ENCODE results near the gene PDE4D. TPM values are rescaled to one million over a fixed set of nuclear protein-coding genes. Genes with fewer than 3 reads are reported as not detected.

The PDE4D gene
- total RNA-seq, 2 experiments from 2014 or later = 0.50 to 0.51 TPM

- Histone ChIP-seq H4K20me1 (ENCODE audit: insufficient read depth, low read length) (no peaks in the 10 kb centered on the region), H3K9me3 (ENCODE audit: low read length) (no peaks in the 10 kb centered on the region), H3K4me1 (ENCODE audit: insufficient read depth, low read length, poor library complexity, severe bottlenecking) (no peaks in the 10 kb centered on the region), H3K4me3 (ENCODE audit: low read depth, low read length, poor library complexity, severe bottlenecking) (no peak overlapping the region), H3K36me3 (ENCODE audit: insufficient read depth, low read length) (no peaks in the 10 kb centered on the region), H3K4me2 (ENCODE audit: low read length) (no peak overlapping the region), H3K79me2 (ENCODE audit: insufficient read depth, low read depth, low read length) (no peaks in the 10 kb centered on the region), H3K27ac (ENCODE audit: low read depth, low read length, poor library complexity, severe bottlenecking) (no peak overlapping the region), H3K9me2 (ENCODE audit: insufficient read depth, low read length) (0 out of 2 replicates have a peak, but pooled peaks cover 2% of the 10 kb centered on the region), H2AFZ (ENCODE audit: low read length) (no peak overlapping the region)
- POLR2A ChIA-PET = no interaction called here
- intact Hi-C loops (cut with micrococcal nuclease; ENCODE audit: unreplicated experiment) = no loop called here
- TF ChIP-seq CTCF (conservative IDR thresholded peaks at IDR 0.05; ENCODE audit: low read length) (no peak), EZH2phosphoT487 (IDR thresholded peaks at IDR 0.05; ENCODE audit: borderline replicate concordance, low read depth, low read length) (no peak)
- no TSS peak for BruUV-seq (replicated peaks)
- no peak for DNase-seq (ENCODE audit: low spot score)
- CTCF ChIA-PET (ENCODE audit: unreplicated experiment) = no interaction called here
These were observed 245.3 kb downstream of the PDE4D start for GRCh38 chr5:59648038-59648831.

GRCh38 chr5:59645380-59645779 is 248.1 kb downstream of the PDE4D start:
- Histone ChIP-seq H3K9me3 (ENCODE audit: low read length) (no peaks in the 10 kb centered on the region), H3K27ac (ENCODE audit: low read depth, low read length, poor library complexity, severe bottlenecking) (no peak overlapping the region), H4K20me1 (ENCODE audit: insufficient read depth, low read length) (no peaks in the 10 kb centered on the region), H3K36me3 (ENCODE audit: insufficient read depth, low read length) (no peaks in the 10 kb centered on the region), H3K4me2 (ENCODE audit: low read length) (no peak overlapping the region), H3K4me3 (ENCODE audit: low read depth, low read length, poor library complexity, severe bottlenecking) (no peak overlapping the region), H3K79me2 (ENCODE audit: insufficient read depth, low read depth, low read length) (no peaks in the 10 kb centered on the region), H2AFZ (ENCODE audit: low read length) (peak overlapping the region; percentile 37), H3K9me2 (ENCODE audit: insufficient read depth, low read length) (0 out of 2 replicates have a peak, but pooled peaks cover 2% of the 10 kb centered on the region), H3K4me1 (ENCODE audit: insufficient read depth, low read length, poor library complexity, severe bottlenecking) (no peaks in the 10 kb centered on the region)
- POLR2A ChIA-PET = no interaction called here
- CTCF ChIA-PET (ENCODE audit: unreplicated experiment) = no interaction called here
- DNase-seq (ENCODE audit: low spot score) = no peak
- no TSS peak for BruUV-seq (replicated peaks)
- TF ChIP-seq CTCF (conservative IDR thresholded peaks at IDR 0.05; ENCODE audit: low read length) (no peak), EZH2phosphoT487 (IDR thresholded peaks at IDR 0.05; ENCODE audit: borderline replicate concordance, low read depth, low read length) (no peak)
- intact Hi-C loops (cut with micrococcal nuclease; ENCODE audit: unreplicated experiment) = no loop called here

GRCh38 chr5:59640411-59640810 is 253.1 kb downstream of the PDE4D start:
- H3K27ac ChIP-seq (ENCODE audit: low read depth, low read length, poor library complexity, severe bottlenecking) = no peak overlapping the region
- ChIA-PET CTCF (ENCODE audit: unreplicated experiment) (no interaction called here), POLR2A (interaction anchor here (0.7 kb wide), 2 partner anchors 19 to 20 kb away, joined by 3 to 5 read pairs; no protein-coding TSS in a partner anchor)
- no peaks in the 10 kb centered on the region for H3K36me3 ChIP-seq (ENCODE audit: insufficient read depth, low read length)
- no peak overlapping the region for H2AFZ ChIP-seq (ENCODE audit: low read length)
- H3K4me1 ChIP-seq (ENCODE audit: insufficient read depth, low read length, poor library complexity, severe bottlenecking) = no peaks in the 10 kb centered on the region
- no peaks in the 10 kb centered on the region for H3K9me2 ChIP-seq (ENCODE audit: insufficient read depth, low read length)
- no peaks in the 10 kb centered on the region for H4K20me1 ChIP-seq (ENCODE audit: insufficient read depth, low read length)
- H3K4me2 ChIP-seq (ENCODE audit: low read length) = no peak overlapping the region
- H3K79me2 ChIP-seq (ENCODE audit: insufficient read depth, low read depth, low read length) = no peaks in the 10 kb centered on the region
- H3K4me3 ChIP-seq (ENCODE audit: low read depth, low read length, poor library complexity, severe bottlenecking) = no peak overlapping the region
- DNase-seq (ENCODE audit: low spot score) = no peak
- intact Hi-C loops (cut with micrococcal nuclease; ENCODE audit: unreplicated experiment) = no loop called here
- no peak for TF ChIP-seq CTCF (conservative IDR thresholded peaks at IDR 0.05; ENCODE audit: low read length)
- no peak for TF ChIP-seq EZH2phosphoT487 (IDR thresholded peaks at IDR 0.05; ENCODE audit: borderline replicate concordance, low read depth, low read length)
- no peaks in the 10 kb centered on the region for H3K9me3 ChIP-seq (ENCODE audit: low read length)
- BruUV-seq (replicated peaks) = no TSS peak
